T-cell (primary cell): ENCODE data around the gene EEPD1. TPM values are rescaled to one million over a fixed set of nuclear protein-coding genes. Genes with fewer than 3 reads are reported as not detected.

Source experiments
- ATAC-seq, 4 experiments: fragments of 200-7000 bp in 3 of 4; fragments of 150-1000 bp in 1 of 4; cut with Tn5 transposase; replicated peaks in 1 of 4; 1 replicate in 3 of 4; 2 replicates in 1 of 4; pipeline ENCODE4 v1.10.0; 2021; ENCODE audit warnings: moderate library complexity in 3 of 4, mild to moderate bottlenecking in 2 of 4, moderate number of reproducible peaks in 1 of 4
- CTCF ChIA-PET, 2 donors: fragments of 300-600 bp; sonication (Branson Sonifier 250); formaldehyde crosslinking; loops; one replicate each; lab custom pipeline; 2022; ENCODE audit warnings: antibody characterized with exemption in 2 of 2; lab: Charles Lee
- POLR2A ChIA-PET, 2 donors: fragments of 300-600 bp; sonication (Branson Sonifier 250); formaldehyde crosslinking; loops; one replicate each; lab custom pipeline; 2022; ENCODE audit warnings: antibody characterized with exemption in 2 of 2; lab: Charles Lee
- DNase-seq, 35 experiments: peaks; one replicate each; pipeline versions ENCODE4 v3.0.0 to v3.0.0-alpha.2; 2013 to 2023
- H3K27ac ChIP-seq: one replicate; pipeline ENCODE4 v1.5.1; 2013; ENCODE audit warnings: low read length
- H3K27me3 ChIP-seq, 2 experiments: replicated peaks in 1 of 2; 1 replicate in 1 of 2; 2 replicates in 1 of 2; pipeline versions ENCODE4 v1.6.1 to v1.7.0; 2013; ENCODE audit warnings: low read length in 1 of 2, mixed read lengths in 1 of 2; ENCODE audit not compliant: control insufficient read depth in 2 of 2, insufficient read depth in 2 of 2; ENCODE audit errors: extremely low read depth in 1 of 2
- H3K36me3 ChIP-seq, 2 donors: 1 replicate in 1 of 2; 2 replicates in 1 of 2; pipeline versions ENCODE4 v1.6.1 to v1.7.0; 2013; ENCODE audit warnings: low read length in 1 of 2; ENCODE audit not compliant: control insufficient read depth in 2 of 2, insufficient read depth in 1 of 2; ENCODE audit errors: extremely low read depth in 1 of 2
- H3K4me1 ChIP-seq, 2 experiments: 1 replicate in 1 of 2; 2 replicates in 1 of 2; pipeline versions ENCODE4 v1.6.1 to v1.7.0; 2013; ENCODE audit warnings: low read length in 2 of 2, mixed read lengths in 1 of 2; ENCODE audit not compliant: insufficient read depth in 2 of 2, control insufficient read depth in 1 of 2; ENCODE audit errors: extremely low read depth in 1 of 2
- H3K4me3 ChIP-seq, 2 donors: 1 replicate in 1 of 2; 2 replicates in 1 of 2; pipeline versions ENCODE4 v1.5.1 to v1.7.0; 2013; ENCODE audit warnings: mild to moderate bottlenecking in 2 of 2, low read length in 1 of 2, moderate library complexity in 1 of 2; ENCODE audit not compliant: control insufficient read depth in 1 of 2; ENCODE audit errors: extremely low read depth in 1 of 2
- H3K9me3 ChIP-seq: 2 replicates; pipeline ENCODE4 v1.7.0; 2013
- H3K27ac Mint-ChIP-seq, 2 donors: one replicate each; pipeline ENCODE4 v1.8.0; 2020 to 2021; ENCODE audit warnings: mild to moderate bottlenecking in 2 of 2, mixed read lengths in 2 of 2
- H3K27me3 Mint-ChIP-seq, 2 donors: one replicate each; pipeline ENCODE4 v1.8.0; 2021 to 2022; ENCODE audit warnings: mixed read lengths in 2 of 2
- H3K36me3 Mint-ChIP-seq: one replicate; pipeline ENCODE4 v1.8.0; 2021; ENCODE audit warnings: mixed read lengths
- H3K4me1 Mint-ChIP-seq, 3 donors: one replicate each; pipeline ENCODE4 v1.8.0; 2020 to 2022; ENCODE audit warnings: mixed read lengths in 3 of 3, mild to moderate bottlenecking in 1 of 3
- H3K4me3 Mint-ChIP-seq, 3 donors: one replicate each; pipeline ENCODE4 v1.8.0; 2020 to 2022; ENCODE audit warnings: mild to moderate bottlenecking in 3 of 3, mixed read lengths in 3 of 3, moderate library complexity in 3 of 3
- H3K9me3 Mint-ChIP-seq, 3 donors: one replicate each; pipeline ENCODE4 v1.8.0; 2020 to 2022; ENCODE audit warnings: mixed read lengths in 3 of 3
- WGBS: methylation state at CpG from one replicate; pipeline ENCODE4 v1.1.5; 2013; ENCODE audit warnings: missing lambda C conversion rate; ENCODE audit not compliant: insufficient coverage; 5-methylcytosine and 5-hydroxymethylcytosine counted together
- total RNA-seq, 35 experiments: library from RNA in 6 of 35; stranded (reverse) in 6 of 35; fragments of 120-200 nt in 1 of 35; gene quantifications; one replicate each; pipeline versions ENCODE4 v1.2.1 to v1.2.4 and lab custom pipeline; 2013 to 2026

The EEPD1 gene
- total RNA-seq, 5 donors from 2014 or later (not counting 1 experiment from before 2014, with no cell fraction given), result 2.7 to 16.2 (median 4.2) TPM

DNA sequence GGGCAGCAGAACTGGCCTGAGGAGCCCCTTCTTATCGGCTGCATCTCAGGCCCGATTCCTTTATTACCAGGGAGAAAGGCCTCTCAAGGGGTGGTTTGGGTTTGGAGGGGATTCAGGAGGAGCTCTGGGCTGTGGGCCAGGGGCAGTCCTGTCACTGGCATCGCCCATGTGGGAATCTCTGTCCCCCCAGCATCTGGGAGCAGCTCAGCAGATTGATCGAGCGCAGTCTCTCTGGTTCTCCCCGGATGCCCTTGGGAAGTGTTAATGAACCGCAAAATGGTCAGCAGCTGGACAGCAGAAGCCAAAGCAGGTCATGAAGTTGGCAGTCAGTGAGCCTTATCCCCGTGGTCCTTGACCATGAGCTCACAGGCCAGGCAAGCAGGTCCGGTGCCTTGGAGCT lies 132.2 kb downstream of the EEPD1 start:
- ATAC-seq (no peak), DNase-seq (no peak)
- CTCF ChIA-PET, result interaction anchor here in 1 of 2 donors (0.5 to 1.2 kb wide), 2 partner anchors 82 to 907 kb away, joined by 4 to 5 read pairs; a partner anchor contains a TSS
- no peaks in the 10 kb centered on the region for H3K9me3 Mint-ChIP-seq
- H3K9me3 ChIP-seq, result no peaks in the 10 kb centered on the region
- 95% methylated on average over 8 of the region's 9 CpGs for WGBS
- H3K27me3 ChIP-seq, result no peaks in the 10 kb centered on the region
- no peak overlapping the region for H3K4me3 ChIP-seq
- H3K27me3 Mint-ChIP-seq, result no peaks in the 10 kb centered on the region
- H3K36me3 Mint-ChIP-seq, result no peaks in the 10 kb centered on the region
- POLR2A ChIA-PET, result no interaction called here
- H3K36me3 ChIP-seq, result peaks cover 0 to 2% of the 10 kb centered on the region in 2 donors
- peaks cover 35 to 68% of the 10 kb centered on the region in 2 experiments for H3K4me1 ChIP-seq
- H3K4me3 Mint-ChIP-seq, result no peak overlapping the region
- peaks cover 66 to 91% (median 79%) of the 10 kb centered on the region in 3 donors for H3K4me1 Mint-ChIP-seq
- peak overlapping the region; percentile 96 for H3K27ac ChIP-seq
- peak overlapping the region; percentile 16 to 51 for H3K27ac Mint-ChIP-seq

- CTCF ChIA-PET, result interaction anchor here (1.2 to 7.0 kb wide), 6 partner anchors 77 to 369 kb away, joined by 3 to 62 read pairs (median 4); a partner anchor contains a TSS
- H3K36me3 ChIP-seq, result peaks cover 0 to 3% of the 10 kb centered on the region in 2 donors
- Mint-ChIP-seq H3K4me3 (peak overlapping the region; percentile 74 to 76 (median 75)), H3K27me3 (no peaks in the 10 kb centered on the region), H3K36me3 (peaks cover 2% of the 10 kb centered on the region), H3K9me3 (no peaks in the 10 kb centered on the region), H3K4me1 (peaks cover 67 to 88% (median 75%) of the 10 kb centered on the region in 3 donors), H3K27ac (peak overlapping the region; percentile 99 to 100)
- peak; percentile 37 to 85 (median 68) for DNase-seq
- H3K4me3 ChIP-seq, result peak overlapping the region in 1 of 2 donors; percentile 25
- H3K27ac ChIP-seq, result peak overlapping the region; percentile 96
- peak; percentile 67 to 88 (median 76) for ATAC-seq
- H3K9me3 ChIP-seq, result no peaks in the 10 kb centered on the region
- H3K4me1 ChIP-seq, result peaks cover 35 to 68% of the 10 kb centered on the region in 2 experiments
- POLR2A ChIA-PET, result interaction anchor here (0.5 to 0.6 kb wide), 2 partner anchors 114 to 977 kb away, joined by 6 to 8 read pairs; no protein-coding TSS in a partner anchor
- WGBS, result no CpG with 5 or more reads among the region's 2 CpGs
- no peaks in the 10 kb centered on the region for H3K27me3 ChIP-seq
Observed at GRCh38 chr7:36286226-36286625, 133.2 kb downstream of the EEPD1 start.

- Histone ChIP-seq H3K27ac (peak overlapping the region; percentile 96), H3K4me3 (peak overlapping the region in 1 of 2 donors; percentile 25), H3K27me3 (no peaks in the 10 kb centered on the region), H3K4me1 (peaks cover 36 to 73% of the 10 kb centered on the region in 2 experiments), H3K36me3 (peaks cover 0 to 3% of the 10 kb centered on the region in 2 donors), H3K9me3 (no peaks in the 10 kb centered on the region)
- H3K27me3 Mint-ChIP-seq, result no peaks in the 10 kb centered on the region
- DNase-seq, result no peak
- peaks cover 4% of the 10 kb centered on the region for H3K36me3 Mint-ChIP-seq
- no peaks in the 10 kb centered on the region for H3K9me3 Mint-ChIP-seq
- no peak for ATAC-seq
- POLR2A ChIA-PET, result interaction anchor here (0.5 to 0.6 kb wide), 2 partner anchors 114 to 977 kb away, joined by 6 to 8 read pairs; no protein-coding TSS in a partner anchor
- peak overlapping the region; percentile 74 to 76 (median 75) for H3K4me3 Mint-ChIP-seq
- peak overlapping the region; percentile 99 to 100 for H3K27ac Mint-ChIP-seq
- peaks cover 72 to 89% (median 76%) of the 10 kb centered on the region in 3 donors for H3K4me1 Mint-ChIP-seq
- 90% methylated on average over 2 of the region's 4 CpGs for WGBS
- CTCF ChIA-PET, result interaction anchor here (0.6 to 7.0 kb wide), 12 partner anchors 11 to 639 kb away, joined by 3 to 62 read pairs (median 4); no protein-coding TSS in a partner anchor
Observed at GRCh38 chr7:36286688-36287087, 133.6 kb downstream of the EEPD1 start.

DNA sequence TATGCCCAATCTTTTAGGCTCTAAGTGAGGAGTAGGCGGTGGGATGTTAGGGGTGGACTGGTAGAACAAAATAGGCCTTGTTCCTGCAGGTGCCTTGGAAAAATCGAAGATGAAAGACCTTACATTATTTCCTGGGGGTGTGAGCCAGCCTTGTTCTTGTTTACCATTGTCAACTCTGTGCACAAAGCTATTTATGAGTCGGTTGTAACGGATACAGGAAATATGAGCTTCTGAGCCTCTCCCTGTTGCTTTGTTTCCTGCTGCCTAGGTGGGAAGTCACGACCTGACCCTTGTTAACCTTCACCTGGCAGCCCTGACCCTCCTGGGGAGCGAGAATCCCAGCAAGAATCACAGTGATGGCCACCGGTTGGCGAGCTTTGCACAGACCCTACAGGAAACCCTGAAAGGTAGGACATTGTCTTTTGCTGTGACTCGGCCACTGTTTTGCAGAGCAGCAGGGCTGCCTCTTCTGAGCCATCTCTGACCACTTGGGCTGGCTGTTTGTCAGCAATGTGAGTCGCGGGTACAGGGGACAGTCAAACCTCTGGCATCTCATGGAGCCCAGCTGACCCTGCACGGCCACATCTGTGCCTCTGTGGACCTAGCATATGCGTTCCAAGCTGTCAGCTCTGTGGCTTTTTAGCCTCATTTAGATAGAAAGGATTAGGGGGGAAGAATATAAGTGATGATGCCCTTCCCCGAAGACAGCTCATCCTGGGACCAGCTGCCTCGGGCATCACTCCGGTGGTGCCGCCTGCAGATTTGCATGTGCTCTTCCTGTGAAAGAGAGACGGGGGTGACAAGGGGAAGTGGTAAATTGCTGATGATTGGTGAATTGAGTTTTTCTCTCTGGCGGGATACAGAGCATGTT lies 134.6 kb downstream of the EEPD1 start:
- Mint-ChIP-seq H3K4me1 (peaks cover 79 to 88% (median 81%) of the 10 kb centered on the region in 3 donors), H3K27me3 (no peaks in the 10 kb centered on the region), H3K4me3 (peak overlapping the region; percentile 80 to 83 (median 80)), H3K9me3 (no peaks in the 10 kb centered on the region), H3K36me3 (peaks cover 4% of the 10 kb centered on the region), H3K27ac (peak overlapping the region; percentile 96 to 99)
- WGBS, result 7% methylated on average over 17 of the region's 19 CpGs
- peak overlapping the region; percentile 96 for H3K27ac ChIP-seq
- no peaks in the 10 kb centered on the region for H3K9me3 ChIP-seq
- ATAC-seq (peak; percentile 39 to 55 (median 47)), DNase-seq (peak in 20 of 35 experiments; percentile 6 to 62 (median 27))
- no peaks in the 10 kb centered on the region for H3K27me3 ChIP-seq
- H3K4me1 ChIP-seq, result peaks cover 41 to 78% of the 10 kb centered on the region in 2 experiments
- POLR2A ChIA-PET, result no interaction called here
- peaks cover 0 to 3% of the 10 kb centered on the region in 2 donors for H3K36me3 ChIP-seq
- CTCF ChIA-PET, result interaction anchor here (0.6 to 7.0 kb wide), 17 partner anchors 10 to 1161 kb away, joined by 3 to 62 read pairs (median 3); partner anchors contain the start of gene ELMO1 (in 1 of the 2)
- H3K4me3 ChIP-seq, result peak overlapping the region; percentile 44 to 67

- POLR2A ChIA-PET, result interaction anchor here in 1 of 2 donors (0.6 kb wide), 1 partner anchor 894 kb away, joined by 3 read pairs; no protein-coding TSS in a partner anchor
- peak overlapping the region; percentile 96 to 99 for H3K27ac Mint-ChIP-seq
- ATAC-seq (no peak), DNase-seq (no peak)
- H3K36me3 Mint-ChIP-seq, result peaks cover 4% of the 10 kb centered on the region
- CTCF ChIA-PET, result interaction anchor here (0.6 to 7.0 kb wide), 13 partner anchors 8 to 867 kb away, joined by 3 to 62 read pairs (median 3); no protein-coding TSS in a partner anchor
- no peaks in the 10 kb centered on the region for H3K27me3 Mint-ChIP-seq
- peaks cover 70 to 80% (median 74%) of the 10 kb centered on the region in 3 donors for H3K4me1 Mint-ChIP-seq
- WGBS, result 100% methylated on average over 3 of the region's 5 CpGs
- Histone ChIP-seq H3K27ac (peak overlapping the region; percentile 96), H3K36me3 (peaks cover 0 to 3% of the 10 kb centered on the region in 2 donors), H3K9me3 (no peaks in the 10 kb centered on the region), H3K4me3 (peak overlapping the region in 1 of 2 donors; percentile 44), H3K4me1 (peaks cover 38 to 69% of the 10 kb centered on the region in 2 experiments), H3K27me3 (no peaks in the 10 kb centered on the region)
- H3K9me3 Mint-ChIP-seq, result no peaks in the 10 kb centered on the region
- H3K4me3 Mint-ChIP-seq, result peak overlapping the region; percentile 80 to 83 (median 80)
Observed at GRCh38 chr7:36288501-36288900, 135.4 kb downstream of the EEPD1 start.
